K562 (cell line): ENCODE data around the gene NDUFB10. TPM values are rescaled to one million over a fixed set of nuclear protein-coding genes. Genes with fewer than 3 reads are reported as not detected.
A peak's percentile ranks its signal among the peaks of the same experiment; 100 is the strongest.

Experiments
- CHAMP1 ChIP-seq: fragments of 450-650 bp; IDR thresholded peaks from 2 replicates; pipeline ENCODE4 v1.6.1; 2016; ENCODE audit warnings: mild to moderate bottlenecking
- CHD1 ChIP-seq: fragments of 200-600 bp; sonication (generic); IDR thresholded peaks from one replicate; pipeline ENCODE4 v1.6.1; 2012; ENCODE audit warnings: mild to moderate bottlenecking, moderate library complexity, low read length, inconsistent platforms
- L3MBTL2 ChIP-seq: fragments of 450-650 bp; IDR thresholded peaks from 2 replicates; pipeline ENCODE4 v1.6.1; 2016; ENCODE audit warnings: mild to moderate bottlenecking, moderate library complexity
- RB1 ChIP-seq: fragments of 450-650 bp; IDR thresholded peaks from 2 replicates; pipeline ENCODE4 v1.6.1; 2017; ENCODE audit warnings: low read depth, mild to moderate bottlenecking
- SIN3A ChIP-seq, 2 experiments: fragments of 150-350 bp in 1 of 2; IDR thresholded peaks; 2 replicates each; pipeline ENCODE4 v1.6.1; 2011 to 2016; ENCODE audit warnings: borderline replicate concordance in 2 of 2, low read depth in 2 of 2, low read length in 2 of 2, mild to moderate bottlenecking in 2 of 2, moderate library complexity in 2 of 2; ENCODE audit not compliant: control insufficient read depth in 1 of 2
- SRSF9 ChIP-seq: fragments of 200-400 bp; formaldehyde crosslinking; IDR thresholded peaks from 2 replicates; pipeline ENCODE4 v1.6.1; 2017; ENCODE audit warnings: low read depth, low read length, borderline replicate concordance
- TGIF2 ChIP-seq: sonication (generic); formaldehyde crosslinking; IDR thresholded peaks from 2 replicates; pipeline ENCODE4 v1.8.1; 2022; ENCODE audit warnings: mild to moderate bottlenecking, missing genetic modification reagents, moderate library complexity
- THRA ChIP-seq: fragments of 450-650 bp; IDR thresholded peaks from 2 replicates; pipeline ENCODE4 v1.6.1; 2017; ENCODE audit warnings: mild to moderate bottlenecking, moderate library complexity
- ZBTB11 ChIP-seq, 3 experiments: fragments of 200-800 bp in 1 of 3; fragments of 250-450 bp in 1 of 3; fragments of 450-650 bp in 1 of 3; sonication (Bioruptor Pico) in 1 of 3; sonication (Bioruptor generic) in 1 of 3; formaldehyde crosslinking in 1 of 3; IDR thresholded peaks; 2 replicates each; pipeline versions ENCODE4 v1.6.1 to v1.8.0; 2016 to 2022; ENCODE audit warnings: mild to moderate bottlenecking in 2 of 3, missing genetic modification characterization in 2 of 3, missing compliant biosample characterization in 1 of 3, moderate library complexity in 1 of 3
- ZNF263 ChIP-seq: sonication (generic); formaldehyde crosslinking; IDR thresholded peaks from 2 replicates; pipeline ENCODE4 v1.8.0; 2022; ENCODE audit warnings: mild to moderate bottlenecking, missing genetic modification reagents, borderline replicate concordance
- ZNF282 ChIP-seq: sonication (generic); formaldehyde crosslinking; IDR thresholded peaks from 2 replicates; pipeline ENCODE4 v1.8.1; 2023; ENCODE audit warnings: missing genetic modification reagents
- polyA plus RNA-seq, 8 experiments: library from polyadenylated mRNA; depleted of rRNA in 4 of 8; stranded (reverse) in 5 of 8; unstranded in 3 of 8; fragments of >200 nt; fragmentation: Nextera tagmentation in 2 of 8; fragmentation: Illumina TruSeq in 1 of 8; extraction: Ambion mirVana in 2 of 8; extraction: Trizol in 1 of 8; gene quantifications; 2 replicates each; pipeline versions ENCODE4 v1.2.1 to v1.2.3, GENCODE V29; 2011 to 2014; ENCODE audit warnings: inconsistent platforms in 1 of 8, missing spikeins in 1 of 8
- total RNA-seq, 7 experiments: library from RNA; depleted of rRNA in 6 of 7; stranded (reverse); fragments of >200 nt in 6 of 7; fragmentation: Illumina TruSeq in 2 of 7; extraction: Trizol in 2 of 7; gene quantifications; 2 replicates each; pipeline versions ENCODE4 v1.2.1 to v1.2.3, GENCODE V29; 2011 to 2021; ENCODE audit warnings: low replicate concordance in 1 of 7

The NDUFB10 gene
- total and polyA plus RNA-seq, 9 of the 15 experiments (the other 6 are each of a cell fraction or from before 2014, with no cell fraction given) = 69.3 to 527 (median 161) TPM

DNA sequence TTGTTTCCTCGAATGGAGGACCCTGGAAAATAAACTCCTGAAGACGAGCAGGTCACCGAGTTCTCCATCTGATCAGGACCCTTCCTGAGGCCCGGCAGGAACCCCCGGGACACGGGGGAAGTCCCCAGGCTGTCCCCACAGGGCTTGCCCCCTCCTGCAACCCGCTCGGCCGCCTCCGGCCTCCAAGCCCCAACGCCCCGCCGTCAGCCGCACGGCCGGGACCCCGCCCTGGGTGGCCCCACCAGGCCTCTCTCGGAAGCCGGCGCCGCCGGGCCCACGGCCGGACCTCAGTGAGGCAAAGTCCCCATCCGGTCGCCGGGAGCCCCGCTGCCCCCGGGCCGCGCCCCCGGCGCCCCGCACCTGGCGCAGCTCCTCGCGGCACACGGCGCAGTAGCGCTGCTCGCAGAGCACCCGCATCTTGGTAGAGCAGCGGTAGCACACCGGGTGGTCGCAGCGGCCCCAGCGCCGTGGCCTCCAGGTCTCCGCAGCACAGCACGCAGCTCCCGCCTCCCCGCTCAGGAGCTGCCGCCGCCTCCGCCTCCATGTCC, 49.9 kb downstream of the NDUFB10 start (continued):
- TF ChIP-seq SRSF9 = no peak
- 0 out of 2 replicates have a peak, but pooled peaks have one; percentile 25 for TF ChIP-seq ZNF282 (CRISPR knock-in tag)
- peak; percentile 45; the same call in 1 of the 2 replicates for TF ChIP-seq TGIF2
- TF ChIP-seq SIN3A (IDR thresholded peaks at IDR 0.05; ENCODE audit: borderline replicate concordance in 2 of 2, control insufficient read depth in 1 of 2, low read depth in 2 of 2, low read length in 2 of 2) = 0 out of 4 replicates have a peak, but pooled peaks of 1 of the 2 experiments have one; percentile 68
- 0 out of 2 replicates have a peak, but pooled peaks have one; percentile 44 for TF ChIP-seq ZNF263 (CRISPR knock-in tag)
- no peak for TF ChIP-seq THRA
- TF ChIP-seq CHD1 = peak; percentile 62
- peak in 1 of 3 experiments; percentile 27; a peak in 1 of 6 replicates for TF ChIP-seq ZBTB11 (CRISPR knock-in tag; IDR thresholded peaks at IDR 0.05)
- TF ChIP-seq L3MBTL2 = peak; percentile 68
- TF ChIP-seq RB1 = peak; percentile 9; the same call in 1 of the 2 replicates
- TF ChIP-seq CHAMP1 = no peak
